DND-41 (cell line): ENCODE results near the gene PSRC1.

Experiments used
- CTCF ChIP-seq: IDR thresholded peaks from 2 replicates; pipeline ENCODE4 v1.5.1; 2012; ENCODE audit warnings: borderline replicate concordance, low read length, moderate library complexity, mild to moderate bottlenecking; ENCODE audit not compliant: poor library complexity, severe bottlenecking; ENCODE audit errors: extremely low read depth
- EZH2 ChIP-seq: IDR thresholded peaks from 3 replicates; pipeline ENCODE4 v1.6.1; 2012; ENCODE audit warnings: borderline replicate concordance, low read depth, mild to moderate bottlenecking, moderate library complexity, low read length, inconsistent platforms; ENCODE audit not compliant: severe bottlenecking

- no peak for TF ChIP-seq CTCF
- no peak for TF ChIP-seq EZH2
Observed at GRCh38 chr1:109266965-109267364, 16.0 kb downstream of the PSRC1 start.
